Fibroblast of gingiva (primary cell): ENCODE data around the gene FAM50B.

Source experiments
- DNase-seq: peaks from one replicate; pipeline ENCODE4 v3.0.0-alpha.2; 2011; ENCODE audit warnings: low read depth

The FAM50B gene

DNA sequence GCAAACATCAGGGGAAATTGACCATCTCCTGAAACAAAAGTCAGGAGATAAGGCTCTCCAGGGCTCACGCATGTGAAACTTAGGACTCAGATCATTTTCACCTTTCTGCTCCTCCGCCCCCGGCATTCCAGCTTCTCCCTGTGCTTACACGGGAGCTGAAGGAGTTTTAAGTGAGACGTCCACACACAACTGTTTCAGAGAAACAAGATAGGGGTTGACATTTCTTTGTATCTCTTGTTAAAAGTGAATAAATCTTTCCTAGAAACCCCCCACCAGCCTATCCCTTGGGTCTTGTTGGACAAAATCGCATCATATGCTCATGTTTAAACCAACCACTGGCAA lies 46.1 kb downstream of the FAM50B start:
- no peak for DNase-seq

DNA sequence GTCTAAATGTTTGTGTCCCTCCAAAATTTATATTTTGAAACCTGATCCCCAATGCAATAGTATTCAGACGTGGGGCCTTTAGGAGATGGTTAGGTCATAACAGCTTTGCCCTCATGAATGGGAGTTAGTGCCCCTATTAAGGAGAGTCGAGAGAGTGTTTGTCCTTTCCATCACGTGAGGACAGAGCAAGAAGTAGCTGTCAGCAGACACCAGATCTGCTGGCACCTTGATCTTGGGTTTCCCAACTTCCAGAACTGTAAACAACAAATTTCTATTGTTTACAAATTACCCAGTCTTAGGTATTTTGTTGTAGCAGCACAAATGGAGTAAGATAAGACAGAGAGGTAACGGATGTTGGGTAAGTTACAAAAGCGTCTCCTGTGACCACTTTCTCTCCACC lies 46.6 kb downstream of the FAM50B start:
- DNase-seq: no peak

- no peak for DNase-seq
Measured at GRCh38 chr6:3898265-3898994, 49.3 kb downstream of the FAM50B start.

DNA sequence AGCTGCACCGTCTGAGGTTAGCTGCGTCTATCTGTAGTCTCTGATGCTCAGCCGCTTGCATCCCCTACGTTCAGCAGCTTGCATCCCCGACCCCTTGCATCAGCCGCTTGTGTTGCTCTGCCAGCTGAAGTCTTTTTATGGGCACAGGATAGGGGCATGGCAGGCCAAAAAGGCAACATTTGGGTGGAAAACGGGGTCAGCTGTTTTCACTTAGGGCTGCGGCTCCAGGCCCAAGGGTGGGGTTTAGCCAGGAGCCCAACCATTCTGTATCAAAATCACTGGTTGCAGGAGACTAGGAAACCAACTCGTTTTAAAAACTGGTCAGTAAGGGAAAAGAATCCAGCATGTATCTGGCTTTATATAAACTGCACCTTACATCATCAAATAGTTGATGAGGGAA lies 49.9 kb downstream of the FAM50B start:
- peak; percentile 74 for DNase-seq

DNA sequence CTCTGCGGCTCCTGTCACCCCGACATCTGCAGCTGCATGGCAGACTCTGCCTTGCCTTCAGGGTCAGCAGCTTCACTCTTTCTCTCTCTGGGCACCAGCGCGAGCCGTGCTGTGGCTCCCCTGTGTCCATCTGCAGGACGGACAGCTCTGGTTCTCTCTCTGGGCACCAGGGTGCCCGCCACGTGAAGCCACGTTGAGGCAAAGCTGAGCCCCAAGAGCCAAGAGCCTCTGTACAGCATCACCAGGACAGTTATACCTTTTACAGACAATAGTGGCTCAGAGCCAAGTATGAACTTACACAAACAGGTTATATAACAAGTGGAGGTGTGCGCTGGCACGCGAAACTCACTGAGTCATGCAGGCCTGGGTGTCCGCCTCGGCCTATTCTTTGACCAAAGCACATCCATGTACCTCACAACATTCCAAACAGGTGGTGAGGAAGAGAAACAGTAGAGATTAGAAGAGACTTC lies 50.8 kb downstream of the FAM50B start:
- no peak for DNase-seq
